ENCODE data around the gene MS4A6A.
A peak's percentile ranks its signal among the peaks of the same experiment; 100 is the strongest.
"Not testable (repeated sequence)": the region's sequence is repeated elsewhere in the genome, so short reads cannot be mapped to it uniquely, and the experiment has no call there.

Gene MS4A6A

DNA sequence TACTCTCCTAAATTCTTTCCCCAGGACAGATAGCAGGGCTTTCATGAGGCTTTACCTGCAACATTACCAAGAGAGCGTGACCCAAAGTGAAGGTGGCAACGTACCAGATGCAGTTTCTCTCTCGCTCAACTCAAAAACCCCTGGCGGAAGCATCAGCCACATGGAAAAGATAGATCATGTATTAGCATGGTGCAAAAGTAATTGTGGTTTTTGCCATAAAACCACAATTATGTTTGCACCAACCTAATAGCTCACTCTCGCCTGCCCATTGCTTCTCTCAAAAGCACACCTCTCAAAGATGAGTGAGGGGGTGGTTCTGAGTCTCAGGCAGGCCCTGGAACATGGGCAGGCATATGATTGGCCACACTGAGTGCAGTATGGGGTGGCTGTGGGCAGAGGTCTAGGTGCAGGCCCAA lies 7.0 kb downstream of the MS4A6A start:
- no peak for DNase-seq

DNA sequence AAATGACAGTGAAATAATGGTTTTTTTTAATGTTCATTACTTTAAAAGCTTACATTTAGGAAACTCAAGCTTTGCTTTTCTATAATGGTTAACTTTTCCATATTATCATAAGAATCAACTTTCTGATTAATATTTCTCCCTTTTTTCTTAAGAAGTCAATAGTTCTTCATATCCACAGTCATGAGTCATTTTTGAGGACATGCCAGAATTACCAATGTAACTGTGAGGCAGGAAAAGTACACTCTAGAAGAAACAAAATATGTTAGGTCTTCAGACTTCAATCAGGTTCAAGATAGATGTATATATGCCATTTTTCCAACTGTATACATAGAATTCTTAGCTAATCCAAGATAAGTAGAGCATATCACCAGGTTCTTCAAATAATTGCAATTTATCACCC lies 10.9 kb downstream of the MS4A6A start:
- DNase-seq, result no peak

DNA sequence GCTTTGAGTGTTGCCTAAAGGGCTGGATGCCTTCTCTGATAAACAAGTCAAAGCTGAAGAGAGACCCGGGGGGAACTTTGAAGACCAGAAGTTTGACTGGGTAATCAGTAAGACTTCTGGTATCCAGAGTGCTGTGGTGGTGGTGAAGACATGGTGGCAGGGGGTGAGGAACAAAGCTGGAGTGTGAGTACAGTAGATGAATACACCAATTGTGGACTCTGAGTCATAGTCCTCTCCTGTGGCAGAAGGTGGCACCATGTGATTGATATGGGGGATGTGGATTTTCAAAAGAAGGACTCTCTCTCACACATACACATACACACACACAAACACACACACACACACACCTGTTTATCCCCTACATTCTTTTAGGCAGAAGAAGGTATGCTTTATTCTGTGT lies 12.3 kb downstream of the MS4A6A start:
- DNase-seq, result no peak

DNA sequence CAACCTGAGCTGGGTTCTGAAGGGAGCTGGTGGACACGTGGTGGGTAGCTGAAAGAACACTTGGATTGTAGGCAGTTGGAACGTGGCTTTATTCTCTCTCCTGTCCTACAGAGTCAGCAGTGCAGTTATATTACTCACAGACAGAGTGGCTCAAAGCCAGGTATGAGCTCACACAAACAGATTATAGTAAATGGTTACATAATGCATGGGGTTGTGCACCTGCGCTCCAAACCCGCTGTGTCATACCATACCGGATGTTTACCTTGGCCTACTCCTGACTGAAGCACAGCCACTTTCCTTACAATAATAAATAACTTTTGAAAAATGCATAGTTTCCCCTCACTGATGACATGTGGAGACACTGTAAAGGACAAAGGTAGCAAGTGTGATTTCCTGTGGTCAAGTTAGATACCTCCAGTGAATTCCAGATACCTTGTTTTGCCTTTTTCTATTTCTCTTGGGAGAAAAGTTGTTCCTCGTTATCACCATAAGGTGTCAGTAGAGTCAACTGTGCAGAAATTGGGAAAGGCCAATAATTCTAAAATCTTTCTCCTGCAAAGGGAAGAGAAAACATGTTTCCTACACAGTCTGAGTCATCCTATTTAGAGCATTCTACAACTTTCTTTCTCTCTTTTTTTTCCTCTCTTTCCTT lies 13.5 kb downstream of the MS4A6A start:
- DNase-seq, result no peak

DNA sequence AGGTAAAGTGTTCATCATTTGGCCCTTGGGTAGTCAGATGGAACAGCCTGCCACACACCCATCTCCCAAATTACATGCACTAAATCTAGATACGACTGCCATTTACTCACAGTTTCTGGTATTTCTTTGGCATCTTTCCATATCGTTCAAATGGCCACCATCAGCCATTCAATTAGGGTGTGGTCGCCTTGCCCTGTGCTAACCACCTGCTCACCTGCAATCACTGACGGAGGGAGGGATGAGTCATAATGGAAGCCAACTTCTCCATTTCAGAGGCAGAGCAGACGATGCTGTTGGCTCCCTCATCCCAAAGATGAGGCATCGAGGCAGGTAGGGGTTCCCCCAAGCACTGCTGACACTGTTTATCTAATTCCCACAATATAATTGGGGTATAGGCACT lies 14.6 kb downstream of the MS4A6A start:
- no peak for DNase-seq

DNA sequence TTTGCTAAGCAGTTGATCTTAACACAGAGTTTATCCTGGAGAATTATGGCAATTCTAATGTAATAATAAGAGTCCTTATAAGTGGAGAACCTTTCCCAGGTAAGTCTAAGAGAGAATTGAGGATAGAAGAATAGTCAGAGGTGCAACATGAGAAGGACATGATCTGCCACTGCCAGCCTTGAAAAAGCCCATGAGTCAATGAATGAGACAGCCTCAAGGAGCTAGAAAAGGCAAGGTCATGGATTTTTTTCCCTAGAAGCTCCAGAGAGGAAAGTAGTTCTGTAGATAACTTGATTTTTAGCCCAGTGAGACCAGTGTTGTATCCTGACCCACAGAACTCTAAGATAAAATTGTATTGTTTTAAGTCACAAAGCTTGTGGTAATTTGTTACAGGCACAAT lies 16.9 kb downstream of the MS4A6A start:
- DNase-seq, result no peak

DNA sequence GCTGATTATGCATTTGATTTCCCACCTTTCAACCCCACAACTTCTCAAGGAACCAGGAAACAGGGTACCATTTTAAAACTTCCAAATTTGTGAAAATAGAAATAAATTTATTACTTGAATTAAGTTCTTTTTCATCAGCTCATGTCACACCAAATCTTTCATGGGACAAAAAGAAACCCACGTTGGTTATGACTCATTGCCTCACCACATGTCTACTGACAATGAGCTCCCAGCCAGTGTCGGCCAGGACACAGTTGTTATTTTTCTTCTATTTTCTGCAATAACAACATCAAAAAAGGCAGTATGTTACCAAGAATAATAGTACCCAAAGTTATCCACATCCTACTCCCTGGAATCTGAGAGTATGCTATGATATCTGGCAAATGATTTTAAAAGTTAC lies 17.3 kb downstream of the MS4A6A start:
- no peak for DNase-seq

DNA sequence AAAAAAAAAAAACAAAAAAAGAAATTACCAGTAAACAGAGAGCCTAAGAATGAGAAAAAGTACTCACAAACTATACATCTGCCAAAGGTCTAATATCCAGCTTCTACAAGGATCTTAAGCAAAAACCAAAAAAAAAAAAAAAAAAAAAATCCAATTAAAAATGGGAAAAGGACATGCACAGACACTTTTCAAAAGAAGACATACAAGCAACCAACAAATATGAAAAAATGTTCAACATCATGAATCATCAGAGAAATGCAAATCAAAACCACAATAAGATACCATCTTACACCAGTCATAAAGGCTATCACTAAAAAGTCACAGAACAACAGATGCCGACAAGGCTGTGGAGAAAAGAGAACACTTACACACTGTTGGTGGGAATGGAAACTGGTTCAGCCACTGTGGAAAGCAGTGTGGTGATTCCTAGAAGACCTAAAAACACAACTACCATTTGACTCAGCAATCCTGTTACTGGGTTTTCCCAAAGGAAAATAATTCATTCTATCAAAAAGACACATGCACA lies 18.3 kb downstream of the MS4A6A start:
- no peak for DNase-seq

DNA sequence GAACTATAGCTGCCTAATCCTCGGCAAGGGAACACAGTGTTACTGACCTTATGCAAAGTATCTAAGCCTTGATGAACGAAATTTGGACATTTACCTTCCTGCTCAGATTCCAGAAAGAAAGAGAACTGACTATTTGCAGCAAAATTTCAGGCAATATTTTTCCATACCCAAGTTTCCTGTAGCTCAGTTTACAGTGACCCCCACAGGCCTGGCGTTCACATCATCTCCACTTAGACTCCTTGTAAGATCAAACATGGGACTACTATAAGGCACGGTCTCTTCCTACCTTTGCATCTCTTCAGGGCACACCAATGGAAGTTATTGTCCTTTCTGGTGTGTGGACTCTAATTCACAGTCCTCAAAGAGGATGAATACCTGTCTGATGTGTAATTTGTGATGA lies 21.1 kb downstream of the MS4A6A start:
- no peak for DNase-seq

DNA sequence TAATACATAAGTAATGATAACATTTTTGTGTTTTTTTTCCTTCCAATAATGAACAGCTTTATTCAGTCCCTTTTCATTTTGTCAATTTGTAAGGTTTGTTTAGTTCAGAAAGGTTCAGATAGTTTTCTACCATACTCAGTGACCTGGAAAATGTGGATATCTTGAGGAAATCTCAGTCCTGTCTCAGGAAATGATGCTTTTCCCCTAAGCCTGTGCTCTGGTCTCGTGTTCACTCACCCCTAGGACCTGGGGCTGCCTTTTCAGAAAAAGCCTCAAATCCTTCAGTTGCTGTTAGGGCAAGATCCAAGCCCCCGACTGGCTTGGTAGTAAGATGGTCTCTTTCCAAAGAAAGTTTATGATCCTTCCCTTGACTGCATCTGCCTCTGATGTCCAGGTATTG lies 21.8 kb downstream of the MS4A6A start:
- no peak for DNase-seq

DNA sequence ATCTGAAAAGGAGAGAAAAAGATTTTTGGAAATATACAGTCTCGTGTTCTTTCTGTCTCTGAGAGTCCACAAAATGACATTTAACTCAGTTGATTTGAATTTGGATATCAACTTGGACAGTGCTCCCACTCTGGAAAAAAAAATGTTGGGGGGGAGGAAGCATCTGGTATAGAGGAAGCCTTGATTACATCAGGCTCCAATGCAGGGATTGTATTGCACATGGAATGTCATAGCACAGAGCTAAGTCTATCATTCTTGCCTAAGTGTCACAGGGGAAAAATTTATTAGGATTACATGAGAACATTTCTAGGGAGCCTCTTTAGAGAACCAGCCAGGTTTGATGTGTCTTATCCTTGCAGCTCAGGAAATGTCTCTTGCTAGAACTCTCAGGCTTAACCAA lies 23.0 kb downstream of the MS4A6A start:
- no peak for DNase-seq

DNA sequence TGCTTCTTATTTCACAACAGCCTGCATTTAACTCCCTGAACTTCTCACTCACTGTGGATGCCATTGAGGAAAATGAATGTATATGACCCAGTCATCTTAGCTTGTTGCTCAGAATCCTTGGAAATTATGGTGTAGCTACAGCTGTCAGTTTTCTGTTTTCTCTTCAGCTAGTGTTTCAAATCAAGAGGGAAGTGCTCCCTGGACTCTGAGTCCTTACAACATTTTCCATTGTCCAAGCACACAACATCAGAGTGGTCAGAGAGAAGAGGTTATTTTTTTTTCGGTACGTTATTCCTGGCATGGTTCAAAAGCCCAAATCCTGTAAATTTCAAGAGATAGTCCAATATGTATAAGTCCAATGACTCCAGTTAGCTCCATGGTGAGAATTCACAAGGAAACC lies 23.6 kb downstream of the MS4A6A start:
- no peak for DNase-seq

DNA sequence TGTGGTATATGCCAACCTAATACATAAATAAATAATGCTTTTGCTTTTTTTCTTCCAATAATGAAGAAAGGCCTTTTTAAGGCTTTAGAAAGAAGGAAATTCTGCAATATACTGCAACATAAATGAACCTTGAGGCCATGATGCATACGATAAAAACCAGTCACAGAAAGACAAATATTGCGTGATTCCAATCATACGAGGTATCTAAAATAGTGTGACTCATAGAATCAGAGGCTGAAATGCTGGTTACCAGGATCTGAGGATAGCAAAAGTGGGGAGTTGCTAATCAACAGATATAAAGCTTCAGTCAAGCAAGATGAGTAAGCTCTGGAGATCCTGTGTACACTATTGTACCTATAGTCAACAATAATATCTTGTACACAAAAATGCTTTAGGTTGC lies 24.2 kb downstream of the MS4A6A start:
- no peak for DNase-seq

DNA sequence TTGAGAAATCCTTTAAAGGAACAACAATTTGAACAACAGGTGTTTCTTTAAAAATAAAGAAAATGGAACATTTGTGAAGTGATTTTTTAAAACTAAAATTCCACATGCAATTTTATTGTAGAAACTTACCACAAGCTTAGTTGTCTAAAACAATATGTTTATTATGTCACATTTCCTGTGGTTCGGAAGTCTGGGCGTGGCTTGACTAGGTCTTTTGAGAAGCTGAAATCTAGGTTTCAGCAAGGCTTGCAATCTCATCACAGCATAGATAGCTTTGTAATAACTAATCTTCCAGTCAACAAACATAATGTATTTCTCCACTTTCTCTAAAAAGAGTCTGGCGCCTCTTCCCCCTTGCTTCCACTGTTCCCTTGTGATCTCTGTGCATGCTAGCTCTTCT lies 27.0 kb downstream of the MS4A6A start:
- DNase-seq, result no peak

DNA sequence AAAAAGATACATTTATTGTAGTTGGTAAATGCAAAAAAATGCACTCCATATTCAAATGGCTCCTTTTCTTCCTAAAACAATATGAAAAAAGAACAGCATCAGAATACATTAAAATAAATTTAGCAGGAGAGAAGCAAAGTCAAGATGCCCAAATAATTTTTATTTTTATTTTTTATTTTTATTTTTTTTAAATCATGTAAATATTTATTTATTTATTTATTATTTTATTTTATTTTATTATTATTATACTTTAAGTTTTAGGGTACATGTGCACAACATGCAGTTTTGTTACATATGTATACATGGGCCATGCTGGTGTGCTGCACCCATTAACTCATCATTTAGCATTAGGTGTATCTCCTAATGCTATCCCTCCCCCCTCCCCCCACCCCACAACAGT lies 30.2 kb downstream of the MS4A6A start:
- DNase-seq, result not testable (repeated sequence)

DNA sequence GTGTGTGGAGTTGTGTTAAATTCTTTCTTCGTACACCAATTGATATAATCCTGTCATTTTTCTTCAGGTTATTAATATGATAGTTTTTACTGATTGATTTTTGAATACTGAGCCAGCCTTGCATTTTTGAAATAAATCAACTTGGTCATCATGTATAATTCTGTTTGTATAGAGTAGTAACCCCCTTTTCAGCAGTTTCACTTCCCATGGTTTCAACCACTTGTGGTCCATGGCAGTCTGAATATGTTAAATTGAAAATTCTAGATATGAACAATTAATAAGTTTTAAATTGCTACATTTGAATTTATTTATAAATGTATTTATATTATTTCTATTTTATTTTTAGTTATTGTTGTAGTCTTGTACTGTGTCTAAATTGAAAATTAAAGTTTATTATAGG lies 32.6 kb downstream of the MS4A6A start:
- DNase-seq, result no peak

DNA sequence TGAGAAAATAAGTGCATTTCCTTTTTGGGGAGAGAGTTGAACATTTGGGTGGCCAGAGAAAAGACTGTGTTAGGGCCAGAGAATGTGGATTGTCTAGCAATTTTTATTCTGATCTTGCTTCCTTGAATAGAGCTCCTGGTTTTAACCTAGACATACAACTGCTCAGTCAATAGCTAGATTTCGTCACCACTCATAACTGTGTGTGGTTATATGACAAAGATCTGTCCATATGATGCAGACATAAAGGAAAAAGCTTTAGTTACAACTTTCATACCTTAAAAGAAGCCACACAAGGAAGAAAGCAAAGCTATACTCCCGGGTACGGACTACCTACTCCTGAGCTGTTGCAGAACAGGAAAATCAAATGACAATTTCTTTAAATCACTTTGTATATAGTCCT lies 37.2 kb downstream of the MS4A6A start:
- no peak for DNase-seq

DNA sequence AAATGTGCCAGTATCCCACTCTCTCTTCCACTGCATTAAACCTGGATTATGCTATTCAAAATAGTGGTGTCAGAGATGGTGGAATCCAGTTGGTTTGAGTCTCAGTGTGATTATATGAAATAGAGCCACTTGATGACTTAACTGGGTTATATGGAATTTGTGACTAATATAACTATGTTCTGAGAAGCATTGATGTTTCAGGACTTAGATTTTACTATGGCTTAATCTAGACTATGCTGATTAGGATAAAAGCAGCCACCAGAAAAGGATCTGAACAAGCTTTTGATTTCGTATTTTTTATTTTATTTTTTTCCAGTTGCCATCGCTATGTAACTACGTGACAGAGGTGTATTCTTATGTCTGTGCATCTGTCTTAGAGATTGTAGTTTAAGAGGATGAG lies 39.1 kb downstream of the MS4A6A start:
- DNase-seq, result no peak

DNA sequence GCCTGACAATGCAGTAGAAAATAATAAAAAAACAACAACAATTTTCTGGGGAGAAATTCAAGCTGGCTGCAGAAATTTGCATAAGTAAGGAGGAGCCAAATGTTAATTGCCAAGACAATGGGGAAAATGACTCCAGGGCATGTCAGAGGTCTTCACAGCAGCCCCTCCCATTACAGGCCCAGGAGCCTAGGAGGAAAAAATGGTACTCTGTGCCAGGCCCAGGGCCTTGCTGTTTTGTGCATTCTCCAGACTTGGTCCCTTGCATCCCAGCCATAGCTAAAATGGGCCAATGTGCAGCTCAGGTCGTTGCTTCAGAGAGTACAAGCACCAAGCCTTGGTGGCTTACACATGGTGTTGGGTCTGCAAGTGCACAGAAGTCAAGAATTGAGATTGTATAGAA lies 49.0 kb downstream of the MS4A6A start:
- no peak for DNase-seq

DNA sequence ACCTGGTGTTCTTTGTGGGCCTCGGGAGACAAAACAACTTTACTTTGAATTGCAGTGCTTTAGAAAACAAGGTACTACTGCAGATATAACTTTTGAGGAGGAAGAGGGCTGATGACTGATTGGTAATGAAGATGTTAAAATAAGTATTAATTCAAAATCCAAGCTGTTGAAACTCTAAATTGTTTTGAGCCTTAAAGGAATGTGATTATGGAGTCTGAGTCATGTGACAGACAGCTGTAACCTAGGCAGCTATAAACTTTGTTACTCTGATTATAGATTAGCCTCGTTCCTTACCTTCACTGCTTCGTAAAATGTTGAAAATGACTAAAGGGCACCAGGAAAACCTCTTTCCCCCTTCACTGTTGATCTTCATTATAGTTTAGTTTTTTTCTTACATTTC lies 51.0 kb downstream of the MS4A6A start:
- DNase-seq, result no peak

DNA sequence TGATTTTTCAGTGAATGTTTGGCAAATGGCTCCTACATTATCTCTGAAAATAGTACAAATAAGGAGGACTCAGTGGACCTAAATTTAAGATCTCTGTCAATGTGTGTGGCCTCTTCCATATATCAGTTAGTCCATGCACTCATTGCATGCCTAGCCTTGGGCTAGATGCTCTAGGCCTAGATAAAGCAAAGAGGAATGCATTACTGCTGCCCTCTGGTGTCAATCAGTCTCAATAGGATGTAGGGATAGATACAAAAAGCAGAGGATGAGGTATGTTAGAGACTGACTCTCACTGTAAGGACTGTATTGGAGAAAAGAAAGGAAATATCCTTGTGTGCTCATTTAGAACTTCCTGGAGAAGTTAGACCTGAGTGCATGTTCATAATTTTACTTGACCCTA lies 52.4 kb downstream of the MS4A6A start:
- peak; percentile 2 for DNase-seq

DNA sequence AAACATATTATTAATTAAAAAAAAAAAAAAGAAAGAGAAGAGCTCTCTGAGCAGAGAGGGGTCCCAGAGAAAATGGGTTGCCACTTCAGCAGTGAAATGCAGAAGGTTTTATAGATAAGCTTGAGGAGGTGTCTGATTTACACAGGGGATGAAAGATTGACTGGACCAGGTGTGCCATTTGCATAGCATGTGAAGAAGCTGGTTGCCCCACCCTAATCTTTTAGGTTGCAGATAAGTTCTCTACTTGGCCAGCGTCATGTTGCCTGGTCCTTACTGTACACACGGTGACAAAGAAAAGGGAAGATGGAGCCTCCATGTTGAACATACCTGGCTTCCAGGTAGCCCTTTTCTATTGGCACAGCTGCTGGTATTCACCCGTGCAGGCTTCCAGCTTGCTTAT lies 53.0 kb downstream of the MS4A6A start:
- no peak for DNase-seq

DNA sequence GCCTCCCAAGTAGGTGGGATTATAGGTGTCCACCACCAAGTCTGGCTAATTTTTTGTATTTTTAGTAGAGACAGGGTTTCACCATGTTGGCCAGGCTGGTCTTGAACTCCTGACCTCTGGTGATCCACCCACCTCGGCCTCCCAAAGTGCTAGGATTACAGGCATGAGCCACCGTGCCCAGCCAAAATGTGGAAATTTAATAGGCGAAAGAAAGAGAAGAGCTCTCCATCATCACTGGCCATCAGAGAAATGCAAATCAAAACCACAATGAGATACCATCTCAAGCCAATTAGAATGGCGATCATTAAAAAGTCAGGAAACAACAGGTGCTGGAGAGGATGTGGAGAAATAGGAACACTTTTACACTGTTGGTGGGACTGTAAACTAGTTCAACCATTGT lies 54.0 kb downstream of the MS4A6A start:
- DNase-seq, result not testable (repeated sequence)

DNA sequence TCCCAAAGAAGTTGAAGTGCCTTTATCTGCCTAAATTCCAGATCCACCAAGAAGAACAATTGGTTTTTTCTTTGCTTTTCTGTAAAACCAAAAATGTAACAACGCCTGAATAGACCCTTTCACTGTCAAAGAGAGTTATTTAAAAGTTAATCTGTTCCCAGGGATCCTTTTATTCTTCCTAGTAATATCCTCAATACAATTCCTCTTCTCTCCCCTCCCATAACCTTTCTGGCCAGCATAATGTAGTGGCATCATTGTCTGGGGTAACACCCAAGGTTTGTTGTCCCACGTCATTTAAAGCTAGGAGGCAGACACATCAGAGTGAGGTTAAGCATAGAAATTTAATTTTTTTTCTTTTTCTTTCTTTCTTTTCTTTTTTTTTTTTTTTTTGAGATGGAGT lies 54.5 kb downstream of the MS4A6A start:
- DNase-seq, result no peak

DNA sequence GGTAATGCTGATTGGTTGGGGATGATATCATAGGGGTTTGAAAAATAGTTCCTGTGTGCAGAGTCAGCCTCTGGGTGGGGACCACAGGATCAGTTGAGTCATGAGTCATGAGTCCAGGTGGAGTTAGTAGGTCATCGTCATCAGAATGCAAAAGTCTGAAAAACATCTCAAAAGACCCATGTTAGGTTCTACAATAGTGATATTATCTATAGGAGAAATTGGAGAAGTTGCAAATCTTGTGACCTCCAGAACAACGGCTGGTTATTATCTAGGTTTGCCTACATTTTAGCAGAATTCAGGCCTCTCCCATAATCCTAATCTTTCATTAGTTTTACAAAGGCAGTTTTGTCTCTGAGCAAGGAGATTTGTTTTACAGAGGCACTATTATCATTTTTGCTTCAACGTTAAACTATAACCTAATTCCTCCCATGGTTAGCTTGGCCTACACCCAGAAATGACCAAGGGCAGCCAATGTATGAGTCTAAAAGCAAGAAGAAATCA lies 55.5 kb downstream of the MS4A6A start:
- DNase-seq, result no peak

Data from CD4-positive, alpha-beta T cell treated with Interleukin-4 for 4 hours (primary cell).